GM12878 (cell line): ENCODE results near the gene LSAMP.

Experiments
- BMI1 ChIP-seq: fragments of 450-650 bp; IDR thresholded peaks from 2 replicates; pipeline ENCODE4 v1.6.1; 2016; ENCODE audit warnings: mild to moderate bottlenecking, moderate library complexity, borderline replicate concordance
- CTCF ChIP-seq, 3 experiments: IDR thresholded peaks in 2 of 3; conservative IDR thresholded peaks in 1 of 3; 2 replicates each; pipeline ENCODE4 v1.5.1; 2011; ENCODE audit warnings: low read depth in 3 of 3, low read length in 3 of 3, mild to moderate bottlenecking in 3 of 3, control low read depth in 2 of 3, moderate library complexity in 2 of 3, inconsistent platforms in 1 of 3, mixed read lengths in 1 of 3; ENCODE audit not compliant: control insufficient read depth in 2 of 3, insufficient read depth in 1 of 3; ENCODE audit errors: extremely low read depth in 1 of 3
- E4F1 ChIP-seq: fragments of 450-650 bp; IDR thresholded peaks from 2 replicates; pipeline ENCODE4 v1.6.1; 2018; ENCODE audit warnings: borderline replicate concordance, mild to moderate bottlenecking; ENCODE audit not compliant: partially characterized antibody
- EGR1 ChIP-seq, 2 experiments: IDR thresholded peaks; 1 replicate in 1 of 2; 2 replicates in 1 of 2; pipeline ENCODE4 v1.6.1; 2011 to 2012; ENCODE audit warnings: low read depth in 2 of 2, low read length in 2 of 2, borderline replicate concordance in 1 of 2, mild to moderate bottlenecking in 1 of 2, moderate library complexity in 1 of 2
- HDAC2 ChIP-seq: fragments of 200-600 bp; sonication (generic); IDR thresholded peaks from 2 replicates; pipeline ENCODE4 v1.6.1; 2017
- NR2F1 ChIP-seq: fragments of 450-650 bp; conservative IDR thresholded peaks from 2 replicates; pipeline ENCODE4 v1.6.1; 2017; ENCODE audit warnings: mild to moderate bottlenecking
- PAX8 ChIP-seq: fragments of 450-650 bp; IDR thresholded peaks from 2 replicates; pipeline ENCODE4 v1.6.1; 2017; ENCODE audit warnings: mild to moderate bottlenecking, moderate library complexity
- PBX3 ChIP-seq: IDR thresholded peaks from 2 replicates; pipeline ENCODE4 v1.6.1; 2011; ENCODE audit warnings: mild to moderate bottlenecking, low read depth, low read length, moderate library complexity; ENCODE audit not compliant: insufficient replicate concordance
- POLR2AphosphoS2 ChIP-seq: IDR thresholded peaks from 2 replicates; pipeline ENCODE4 v1.6.1; 2011; ENCODE audit warnings: low read depth, mild to moderate bottlenecking, low read length, improper control_type of control experiment, moderate library complexity
- RAD21 ChIP-seq: IDR thresholded peaks from 2 replicates; pipeline ENCODE4 v1.6.1; 2011; ENCODE audit warnings: mild to moderate bottlenecking, low read depth, low read length, moderate library complexity; ENCODE audit not compliant: insufficient read depth
- TAF1 ChIP-seq: IDR thresholded peaks from 2 replicates; pipeline ENCODE4 v1.6.1; 2011; ENCODE audit warnings: mild to moderate bottlenecking, low read depth, low read length, borderline replicate concordance
- ZNF274 ChIP-seq: IDR thresholded peaks from one replicate; pipeline ENCODE4 v1.8.0; 2011; ENCODE audit not compliant: insufficient read length, insufficient read depth

- TF ChIP-seq CTCF (IDR thresholded peaks at IDR 0.05 in 2 of 3, conservative IDR thresholded peaks at IDR 0.05 in 1 of 3; ENCODE audit: control insufficient read depth in 2 of 3, extremely low read depth in 1 of 3, insufficient read depth in 1 of 3, low read depth in 3 of 3, low read length in 3 of 3) (no peak), HDAC2 (no peak), TAF1 (no peak), EGR1 (IDR thresholded peaks at IDR 0.05; ENCODE audit: borderline replicate concordance in 1 of 2, low read depth in 2 of 2, low read length in 2 of 2) (no peak), RAD21 (no peak), PBX3 (no peak), POLR2AphosphoS2 (no peak), E4F1 (no peak), ZNF274 (no peak), BMI1 (no peak), PAX8 (no peak), NR2F1 (no peak)
Measured at GRCh38 chr3:116302087-116302747, 143.1 kb downstream of the LSAMP start.
